Erythroblast (primary cell): ENCODE results near the gene SLC39A8.
"Not testable (repeated sequence)": the region's sequence is repeated elsewhere in the genome, so short reads cannot be mapped to it uniquely, and the experiment has no call there.

Experiments
- DNase-seq, 2 experiments: peaks; one replicate each; lab custom pipeline; 2025; lab: John Stamatoyannopoulos, UW
- GATA1 ChIP-seq: IDR thresholded peaks from 2 replicates; pipeline ENCODE4 v1.6.1; 2011; ENCODE audit warnings: low read depth, mild to moderate bottlenecking, control low read depth, low read length, moderate library complexity
- POLR2A ChIP-seq: IDR thresholded peaks from 2 replicates; pipeline ENCODE4 v1.6.1; 2011; ENCODE audit warnings: mild to moderate bottlenecking, low read length

Gene SLC39A8

GRCh38 chr4:102344954-102345794 is at the start of gene SLC39A8:
SLC39A8 (minus strand) TSS chr4:102345482; CDS start chr4:102344662, 820 bp downstream.
- peak; percentile 92 to 93 for DNase-seq
- TF ChIP-seq GATA1 (peak; percentile 39), POLR2A (peak; percentile 88)

- TF ChIP-seq POLR2A (no peak), GATA1 (no peak)
- DNase-seq, result no peak
Measured at GRCh38 chr4:102392033-102392744, 46.9 kb upstream of the SLC39A8 start.

GRCh38 chr4:102390438-102390837 is 45.2 kb upstream of the SLC39A8 start:
- TF ChIP-seq POLR2A (no peak), GATA1 (no peak)
- no peak for DNase-seq

- no peak for DNase-seq
- TF ChIP-seq GATA1 (no peak), POLR2A (no peak)
Measured at GRCh38 chr4:102388611-102389010, 43.3 kb upstream of the SLC39A8 start.

GRCh38 chr4:102387552-102388150 is 42.4 kb upstream of the SLC39A8 start:
- no peak for DNase-seq
- no peak for TF ChIP-seq GATA1
- TF ChIP-seq POLR2A, result no peak

- DNase-seq, result no peak
- TF ChIP-seq GATA1, result no peak
- TF ChIP-seq POLR2A, result no peak
Measured at GRCh38 chr4:102386966-102387365, 41.7 kb upstream of the SLC39A8 start.

GRCh38 chr4:102380253-102380652 is 35.0 kb upstream of the SLC39A8 start:
- not testable (repeated sequence) for DNase-seq

GRCh38 chr4:102362922-102363432 is 17.7 kb upstream of the SLC39A8 start:
- TF ChIP-seq POLR2A, result no peak
- TF ChIP-seq GATA1, result no peak
- DNase-seq, result no peak

- no peak for DNase-seq
- TF ChIP-seq POLR2A (no peak), GATA1 (no peak)
Measured at GRCh38 chr4:102358128-102358527, 12.8 kb upstream of the SLC39A8 start.

GRCh38 chr4:102357637-102358036 is 12.4 kb upstream of the SLC39A8 start:
- not testable (repeated sequence) for DNase-seq

GRCh38 chr4:102356562-102357202 is 11.4 kb upstream of the SLC39A8 start:
- DNase-seq, result no peak

GRCh38 chr4:102355748-102356147 is 10.5 kb upstream of the SLC39A8 start:
- no peak for TF ChIP-seq GATA1
- DNase-seq, result peak; percentile 49 to 87

More at GRCh38 chr4:102356562-102357202, 11.4 kb upstream of the SLC39A8 start:
- TF ChIP-seq POLR2A, result no peak
- TF ChIP-seq GATA1, result no peak

- TF ChIP-seq POLR2A, result no peak
- no peak for TF ChIP-seq GATA1
- no peak for DNase-seq
Measured at GRCh38 chr4:102354671-102355454, 9.6 kb upstream of the SLC39A8 start.

- TF ChIP-seq GATA1 (no peak), POLR2A (no peak)
Measured at GRCh38 chr4:102352781-102353180, 7.5 kb upstream of the SLC39A8 start.

More at GRCh38 chr4:102352781-102353180, 7.5 kb upstream of the SLC39A8 start:
- no peak for DNase-seq
